HTERT RPE-1 (cell line): Measurements from ENCODE around the gene THAP8.
"Not testable (repeated sequence)": the region's sequence is repeated elsewhere in the genome, so short reads cannot be mapped to it uniquely, and the experiment has no call there.

Experiments used
- in situ Hi-C: fragments of 300-500 bp; cut with MboI; formaldehyde crosslinking; loops from 4 replicates; pipeline ENCODE4 v1.14.3; 2020; ENCODE audit warnings: low sequenced_read_pairs

THAP8 gene

DNA sequence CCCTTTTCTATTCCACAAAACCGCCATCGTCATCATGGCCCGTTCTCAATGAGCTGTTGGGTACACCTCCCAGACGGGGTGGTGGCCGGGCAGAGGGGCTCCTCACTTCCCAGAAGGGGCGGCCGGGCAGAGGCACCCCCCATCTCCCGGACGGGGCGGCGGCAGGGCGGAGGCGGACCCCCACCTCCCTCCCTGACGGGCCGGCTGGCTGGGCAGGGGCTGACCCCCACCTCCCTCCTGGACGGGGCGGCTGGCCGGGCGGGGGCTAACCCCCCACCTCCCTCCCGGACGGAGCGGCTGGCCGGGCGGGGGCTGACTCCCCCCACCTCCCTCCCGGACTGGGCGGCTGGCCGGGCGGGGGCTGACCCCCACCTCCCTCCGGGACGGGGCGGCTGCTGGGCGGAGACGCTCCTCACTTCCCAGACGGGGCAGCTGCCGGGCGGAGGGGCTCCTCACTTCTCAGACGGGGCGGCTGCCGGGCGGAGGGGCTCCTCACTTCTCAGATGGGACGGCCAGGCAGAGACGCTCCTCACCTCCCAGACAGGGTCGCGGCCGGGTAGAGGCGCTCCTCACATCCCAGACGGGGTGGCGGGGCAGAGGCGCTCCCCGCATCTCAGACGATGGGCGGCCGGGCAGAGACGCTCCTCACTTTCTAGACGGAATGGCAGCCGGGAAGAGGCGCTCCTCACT lies 14.9 kb upstream of the THAP8 start:
- in situ Hi-C loops, result not testable (repeated sequence)

DNA sequence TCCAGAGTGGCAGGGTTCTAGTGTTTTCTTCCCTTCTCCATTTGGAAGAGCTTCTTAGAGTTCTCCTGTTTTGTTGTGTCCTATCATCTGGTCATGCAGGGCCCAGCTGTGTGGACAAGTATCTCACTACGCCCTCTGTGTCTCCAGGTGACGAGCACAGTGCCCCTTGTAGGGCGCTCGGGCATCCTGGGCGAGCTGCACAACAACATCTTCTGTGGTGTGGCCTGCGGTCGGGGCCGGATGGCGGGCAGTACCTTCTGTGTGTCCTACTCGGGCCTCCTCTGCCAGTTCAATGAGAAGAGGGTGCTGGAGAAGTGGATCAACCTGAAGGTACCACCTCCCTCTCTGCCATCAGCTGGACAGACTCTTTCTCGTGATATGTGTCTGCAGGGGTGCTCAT lies 13.6 kb upstream of the THAP8 start:
- in situ Hi-C loops, result no loop called here

DNA sequence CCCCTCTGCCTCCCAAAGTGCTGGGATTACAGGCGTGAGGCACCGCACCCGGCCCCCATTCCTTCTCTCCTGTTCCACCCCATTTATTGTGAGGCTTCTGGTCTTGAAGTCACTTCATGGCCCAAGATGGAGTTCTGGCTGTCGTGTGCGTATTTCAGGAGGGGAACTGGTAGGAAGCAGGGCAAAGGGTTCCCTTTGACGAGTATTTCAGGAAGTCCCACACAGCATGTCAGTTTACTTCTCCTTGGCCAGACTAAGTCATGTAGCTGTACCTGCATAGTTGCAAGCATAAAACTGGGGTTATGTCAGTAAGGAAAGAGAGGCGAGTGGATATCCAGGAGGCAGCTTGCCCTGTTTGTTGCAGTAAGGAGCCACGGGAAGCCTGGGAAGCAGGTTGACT lies 10.7 kb upstream of the THAP8 start:
- in situ Hi-C loops, result no loop called here

DNA sequence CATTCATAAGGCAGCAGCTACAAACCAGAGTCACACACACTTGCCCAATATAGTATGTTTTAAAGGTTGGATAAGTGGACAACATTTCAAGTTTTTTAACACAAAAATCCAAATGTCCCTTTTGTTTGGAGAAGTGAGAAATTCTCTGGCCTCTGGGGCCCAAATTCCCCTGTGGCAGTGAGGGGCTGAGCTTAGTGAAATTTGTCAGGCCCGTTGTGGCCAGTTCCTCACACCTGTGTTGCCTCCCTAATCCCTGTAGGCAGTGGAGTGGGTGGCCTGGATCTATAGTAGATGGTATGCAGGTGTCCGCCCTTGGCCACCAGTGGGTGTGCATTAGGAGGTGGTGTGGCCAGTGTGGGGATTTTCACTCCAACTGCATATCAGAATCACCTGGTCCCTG lies 7.3 kb upstream of the THAP8 start:
- in situ Hi-C loops, result no loop called here

DNA sequence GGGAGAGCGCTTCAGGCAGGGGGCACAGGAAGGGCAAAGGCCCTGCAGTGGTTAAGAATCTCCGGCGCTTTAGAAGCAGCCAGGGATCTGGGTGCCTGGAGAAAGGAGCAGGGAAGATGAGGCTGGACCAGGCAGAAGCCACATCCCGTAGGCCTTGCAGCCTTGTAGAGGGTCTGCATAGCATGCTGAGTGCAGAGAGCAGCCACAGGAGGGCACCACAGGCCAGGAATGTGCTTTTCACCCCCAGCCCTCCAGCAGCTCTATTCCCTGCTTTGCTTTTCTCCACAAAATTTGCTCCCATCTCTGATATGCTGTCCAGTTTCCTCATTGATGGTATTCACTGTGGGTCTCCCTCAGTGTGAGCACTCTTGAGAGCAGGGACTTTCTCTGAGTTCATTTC lies 6.3 kb upstream of the THAP8 start:
- in situ Hi-C loops, result no loop called here

DNA sequence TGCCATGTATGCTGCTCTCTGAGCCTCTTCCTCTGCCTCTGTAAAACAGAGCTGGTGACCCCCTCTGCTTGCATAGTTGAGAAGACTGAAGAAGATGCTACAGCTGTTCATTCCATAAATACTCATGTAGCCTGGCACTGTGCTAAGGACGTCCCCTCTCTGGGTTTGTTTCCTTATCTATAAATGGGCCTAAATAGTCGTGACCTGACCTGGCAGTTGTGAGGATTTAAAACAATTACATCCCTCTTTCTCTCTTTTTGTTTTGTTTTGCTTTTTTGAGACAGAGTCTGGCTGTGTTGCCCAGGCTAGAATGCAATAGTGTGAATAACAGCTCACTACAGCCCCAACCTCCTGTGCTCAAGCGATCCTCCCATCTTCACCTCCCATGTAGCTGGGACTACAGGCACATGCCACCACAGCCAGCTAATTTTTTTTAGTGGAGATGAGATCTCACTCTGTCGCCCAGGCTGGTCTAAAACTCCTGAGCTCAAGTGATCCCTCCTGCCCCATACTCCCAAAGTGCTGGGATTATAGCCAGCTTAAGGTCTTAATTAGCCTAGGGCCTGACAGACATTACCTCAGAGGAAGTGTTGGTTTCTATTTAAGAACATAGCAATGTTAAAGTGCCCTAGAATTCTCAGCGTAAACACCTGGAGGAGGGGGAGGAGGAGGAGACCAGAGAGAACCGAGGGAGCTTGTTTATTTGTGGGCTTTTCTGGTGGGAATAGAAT lies 5.3 kb upstream of the THAP8 start:
- in situ Hi-C loops, result no loop called here

DNA sequence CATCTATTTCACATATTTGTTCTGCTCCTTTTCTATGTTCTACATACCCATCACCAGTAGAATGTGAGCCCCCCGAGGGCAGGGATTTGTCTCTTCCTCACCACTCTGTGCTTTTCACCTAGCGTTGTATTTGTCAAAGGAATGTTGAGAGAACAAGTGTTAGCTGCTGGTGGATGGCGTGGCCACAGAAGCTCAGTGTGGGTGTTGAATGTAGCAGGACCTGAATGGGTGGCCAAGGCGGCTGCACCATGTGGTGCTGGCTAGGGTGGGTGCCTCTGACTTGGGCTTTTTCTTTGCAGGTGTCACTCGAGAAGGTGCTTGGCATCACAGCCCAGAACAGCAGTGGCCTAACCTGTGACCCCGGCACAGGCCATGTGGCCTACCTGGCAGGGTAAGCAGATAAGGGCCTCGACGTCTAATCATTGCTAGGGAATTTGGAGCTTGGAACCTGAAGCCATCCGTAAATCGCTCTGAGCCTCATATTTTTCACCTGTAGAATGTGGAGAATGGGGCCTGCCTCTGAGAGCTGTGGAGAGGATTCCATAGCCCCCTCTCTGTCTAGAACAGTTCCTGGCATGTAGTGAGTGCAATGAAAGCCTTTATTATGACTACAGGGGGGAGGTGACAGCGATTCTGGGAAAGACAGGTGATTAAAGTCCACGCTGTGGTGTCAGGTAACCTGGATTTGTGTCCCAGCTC lies 4.5 kb upstream of the THAP8 start:
- in situ Hi-C loops, result no loop called here

DNA sequence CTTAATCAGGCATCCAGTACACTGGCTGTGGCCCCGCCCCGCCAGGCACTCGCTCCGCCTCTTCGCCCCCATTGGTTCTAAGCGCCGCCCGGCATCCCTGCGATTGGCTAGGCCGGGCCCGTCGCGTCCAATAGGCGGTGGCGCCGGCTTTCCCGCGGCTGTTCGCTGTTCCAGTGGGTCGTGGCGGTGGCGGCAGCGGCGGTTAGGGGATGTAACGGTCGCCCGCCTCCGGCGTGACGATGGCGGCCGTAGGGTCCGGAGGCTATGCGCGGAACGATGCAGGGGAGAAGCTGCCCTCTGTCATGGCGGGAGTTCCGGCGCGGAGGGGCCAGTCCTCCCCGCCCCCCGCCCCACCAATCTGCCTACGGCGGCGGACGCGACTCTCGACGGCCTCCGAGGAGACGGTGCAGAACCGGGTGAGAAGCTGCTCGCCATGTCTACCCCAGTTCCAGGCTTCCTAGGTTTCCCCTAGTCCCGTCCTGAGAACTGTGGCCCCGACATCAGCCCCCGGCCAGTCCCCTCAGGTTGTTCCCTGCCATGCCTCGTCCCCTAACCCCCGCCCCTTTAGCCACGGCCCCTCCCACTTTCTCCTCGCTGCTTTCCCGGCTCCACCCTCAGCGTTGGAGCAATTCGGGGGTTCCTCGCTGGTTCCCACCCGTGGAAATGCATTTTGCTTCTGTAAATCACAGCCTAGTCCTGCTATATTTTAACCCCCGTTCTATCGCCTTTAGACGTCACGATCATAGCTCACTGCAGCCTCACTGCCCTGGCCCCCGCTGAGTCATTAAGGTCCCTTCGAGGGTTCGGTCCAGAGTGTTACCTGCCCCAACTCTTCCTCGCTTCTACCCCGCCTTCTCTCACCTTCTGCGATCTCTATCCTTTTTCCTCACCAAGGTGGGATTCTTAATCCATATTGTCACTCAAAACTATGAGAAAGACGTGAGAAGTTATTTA lies 925 bp upstream of the THAP8 start, which contains the start of gene WDR62:
WDR62 (plus strand) TSS at position 165 of the 954 bp plus-strand sequence; CDS start at position 240, 75 bp downstream.
- in situ Hi-C loops, result no loop called here

DNA sequence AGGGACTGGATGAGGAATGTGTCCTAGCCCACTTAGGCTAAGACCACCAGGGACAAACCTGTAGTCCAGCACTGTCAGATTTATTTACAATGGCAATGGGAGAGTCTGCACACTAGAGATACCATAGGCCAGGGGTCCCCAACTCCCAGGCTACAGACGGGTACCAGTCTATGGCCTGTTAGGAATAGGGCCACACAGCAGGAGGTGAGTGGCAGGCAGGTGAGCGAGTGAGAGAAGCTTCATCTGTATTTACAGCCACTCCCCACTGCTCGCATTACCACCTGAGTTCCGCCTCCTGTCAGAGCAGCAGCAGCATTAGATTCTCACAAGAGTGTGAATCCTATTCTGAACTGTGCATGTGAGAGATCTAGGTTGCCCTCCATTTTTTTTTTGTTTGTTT lies 2.4 kb downstream of the THAP8 start:
- in situ Hi-C loops, result no loop called here

DNA sequence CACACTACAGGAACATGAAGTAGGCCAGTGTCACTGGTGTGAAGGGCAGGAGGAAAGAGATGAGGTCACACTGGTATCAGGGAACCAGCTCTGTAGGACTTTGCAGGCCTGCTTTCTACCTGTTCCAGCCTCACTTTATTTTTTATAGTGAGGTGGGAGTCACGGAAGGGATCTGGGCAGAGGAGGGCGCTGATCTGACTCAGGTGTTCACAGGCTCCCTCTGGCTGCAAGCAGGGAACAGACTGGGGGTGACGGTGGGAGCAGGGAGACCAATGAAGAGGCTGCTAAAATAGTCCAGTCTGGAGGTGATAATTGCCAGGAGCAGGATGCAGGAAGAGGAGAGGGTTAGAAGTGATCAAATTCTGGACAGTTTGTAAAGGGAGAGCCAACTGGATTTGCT lies 2.8 kb downstream of the THAP8 start:
- in situ Hi-C loops, result no loop called here

DNA sequence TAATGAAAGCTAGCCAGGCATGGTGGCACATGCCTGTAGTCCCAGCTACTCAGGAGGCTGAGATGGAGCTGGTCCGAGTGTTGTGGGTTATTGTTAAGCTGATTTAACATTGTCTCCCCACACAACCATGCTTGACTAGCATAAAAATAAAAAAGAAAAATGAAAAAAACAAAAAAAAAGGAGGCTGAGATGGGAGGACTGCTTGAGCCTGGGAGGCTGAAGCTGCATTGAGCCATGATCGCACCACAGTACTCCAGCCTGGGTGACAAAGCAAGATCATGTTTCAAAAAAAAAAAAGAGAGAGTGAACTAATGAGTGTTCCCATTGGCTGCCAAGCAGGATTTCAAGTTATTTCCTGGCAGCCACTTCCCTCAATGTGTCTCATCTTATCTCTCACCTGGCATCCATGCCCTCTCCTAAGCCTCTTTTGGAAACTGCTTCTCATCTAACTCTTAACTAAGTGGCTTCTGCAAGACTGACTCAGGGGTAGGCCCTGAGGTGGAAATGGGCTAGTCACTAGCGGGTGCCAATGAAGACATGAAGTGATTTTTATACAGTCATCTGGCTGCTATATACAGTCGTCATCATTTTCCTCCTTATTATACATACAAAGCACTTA lies 4.9 kb downstream of the THAP8 start:
- in situ Hi-C loops, result no loop called here

DNA sequence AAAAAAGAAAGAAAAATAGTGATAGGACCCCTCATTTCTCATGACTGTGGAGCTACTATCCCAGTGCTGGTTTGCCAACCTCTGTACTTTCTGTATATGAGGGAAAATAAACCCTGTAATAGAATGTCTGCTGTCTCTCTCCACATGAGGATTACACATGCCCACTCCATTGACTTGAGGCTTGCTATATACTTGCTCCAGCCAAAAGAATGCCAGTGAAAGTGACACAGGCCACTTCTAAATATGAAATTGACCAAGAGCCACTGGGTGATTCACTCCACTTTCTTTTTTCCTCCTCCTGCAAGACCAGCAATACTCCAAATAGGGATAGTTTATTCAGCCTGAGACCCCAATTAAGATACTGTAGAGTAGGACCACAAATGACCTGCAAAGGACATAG lies 6.2 kb downstream of the THAP8 start:
- in situ Hi-C loops, result no loop called here

DNA sequence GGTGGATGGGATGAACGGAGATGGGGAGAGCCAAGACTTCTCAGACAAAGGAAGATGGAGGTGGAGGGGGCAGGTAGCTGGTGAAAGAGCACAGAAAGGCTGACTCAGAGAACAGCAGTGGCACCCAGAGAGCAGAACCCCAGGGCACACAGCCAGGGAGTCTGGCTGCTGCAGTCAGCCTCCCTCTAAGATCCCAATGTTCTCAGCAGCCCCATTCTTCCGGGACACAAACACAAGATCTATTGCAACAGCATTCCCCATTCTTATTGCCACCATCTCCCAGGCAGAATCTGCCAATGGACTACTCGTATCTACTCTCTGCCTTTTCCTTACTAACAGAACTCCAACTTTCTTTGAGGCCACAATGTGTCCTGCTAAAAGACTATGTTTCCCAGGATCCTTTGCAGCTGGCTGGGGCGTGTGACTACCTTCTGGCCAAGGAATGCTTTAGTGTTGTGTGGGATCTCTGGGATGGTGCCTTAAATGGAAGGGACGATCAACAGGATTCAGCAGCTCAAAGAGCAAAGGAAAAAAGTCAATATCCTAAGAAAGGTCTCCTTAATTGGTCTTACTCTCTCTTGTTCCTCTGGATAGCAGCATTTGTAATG lies 7.5 kb downstream of the THAP8 start:
- in situ Hi-C loops, result no loop called here

DNA sequence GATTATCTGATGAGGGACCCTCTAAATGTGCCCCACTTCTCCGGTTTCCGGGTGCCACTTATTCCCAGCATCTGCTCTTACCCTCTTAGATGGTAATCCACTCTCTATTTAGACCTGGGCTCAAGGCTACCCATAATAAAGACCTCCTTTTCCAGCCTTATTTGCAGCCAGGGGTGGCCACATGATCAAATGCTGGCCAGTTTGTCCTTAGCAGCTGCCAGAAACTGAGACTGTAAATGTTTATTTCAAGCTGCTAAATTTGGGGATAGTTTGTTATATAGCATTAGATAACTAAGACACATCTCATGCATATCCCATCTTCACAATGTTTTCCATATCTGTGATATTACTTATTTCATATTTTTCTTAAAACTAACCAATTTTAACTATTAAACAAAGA lies 10.1 kb downstream of the THAP8 start:
- in situ Hi-C loops, result no loop called here

DNA sequence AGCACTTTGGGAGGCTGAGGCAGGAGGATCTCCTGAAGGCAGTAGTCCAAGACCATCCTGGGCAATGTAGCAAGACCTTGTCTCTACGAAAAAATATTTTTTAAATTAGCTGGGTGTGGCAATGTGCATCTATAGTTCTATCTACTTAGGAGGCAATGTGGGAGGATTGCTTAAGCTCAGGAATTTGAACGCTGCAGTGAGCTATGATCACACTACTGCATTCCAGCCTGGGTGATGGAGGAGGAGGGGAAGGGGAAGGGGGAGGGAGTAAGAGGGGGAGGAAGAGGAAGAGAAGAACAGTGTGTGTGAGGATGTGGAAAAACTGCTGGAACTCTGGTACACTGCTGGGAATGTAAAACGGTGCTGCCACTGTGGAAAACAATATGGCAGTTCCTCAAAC lies 12.3 kb downstream of the THAP8 start:
- in situ Hi-C loops, result no loop called here

DNA sequence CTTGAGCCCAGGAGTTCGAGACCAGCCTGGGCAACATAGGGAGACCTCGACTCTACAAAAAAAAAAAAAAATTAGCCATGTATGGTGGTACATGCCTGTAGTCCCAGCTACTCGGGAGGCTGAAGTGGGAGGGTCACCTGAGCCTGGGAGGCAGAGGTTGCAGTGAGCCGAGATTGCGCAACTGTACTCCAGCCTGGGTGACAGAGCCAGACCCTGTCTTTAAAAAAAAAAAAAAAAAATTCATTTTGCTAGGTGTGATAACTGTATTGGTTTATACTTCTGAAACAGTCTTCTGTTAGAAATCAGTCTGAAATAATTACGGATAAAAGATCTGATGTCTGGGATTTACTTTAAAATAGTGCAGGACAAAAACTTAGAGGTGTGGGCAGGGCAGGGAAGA lies 13.0 kb downstream of the THAP8 start:
- in situ Hi-C loops, result not testable (repeated sequence)

DNA sequence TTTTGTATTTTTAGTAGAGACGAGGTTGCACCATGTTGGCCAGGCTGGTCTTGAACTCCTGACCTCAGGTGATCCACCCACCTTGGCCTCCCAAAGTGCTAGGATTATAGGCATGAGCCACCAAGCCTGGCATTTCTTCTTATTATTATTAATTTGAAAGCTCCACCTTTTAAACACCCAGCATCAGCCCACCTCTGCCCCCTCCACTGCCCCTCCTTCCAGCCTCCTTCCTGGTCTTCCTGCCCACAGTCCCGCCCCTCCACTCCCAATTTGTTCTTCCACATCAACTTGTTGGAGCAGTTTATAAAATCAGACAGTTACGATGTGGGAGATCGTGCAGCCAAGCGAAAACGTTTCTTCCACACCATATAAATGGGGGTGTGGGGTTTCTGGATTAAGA lies 13.6 kb downstream of the THAP8 start:
- in situ Hi-C loops, result no loop called here

DNA sequence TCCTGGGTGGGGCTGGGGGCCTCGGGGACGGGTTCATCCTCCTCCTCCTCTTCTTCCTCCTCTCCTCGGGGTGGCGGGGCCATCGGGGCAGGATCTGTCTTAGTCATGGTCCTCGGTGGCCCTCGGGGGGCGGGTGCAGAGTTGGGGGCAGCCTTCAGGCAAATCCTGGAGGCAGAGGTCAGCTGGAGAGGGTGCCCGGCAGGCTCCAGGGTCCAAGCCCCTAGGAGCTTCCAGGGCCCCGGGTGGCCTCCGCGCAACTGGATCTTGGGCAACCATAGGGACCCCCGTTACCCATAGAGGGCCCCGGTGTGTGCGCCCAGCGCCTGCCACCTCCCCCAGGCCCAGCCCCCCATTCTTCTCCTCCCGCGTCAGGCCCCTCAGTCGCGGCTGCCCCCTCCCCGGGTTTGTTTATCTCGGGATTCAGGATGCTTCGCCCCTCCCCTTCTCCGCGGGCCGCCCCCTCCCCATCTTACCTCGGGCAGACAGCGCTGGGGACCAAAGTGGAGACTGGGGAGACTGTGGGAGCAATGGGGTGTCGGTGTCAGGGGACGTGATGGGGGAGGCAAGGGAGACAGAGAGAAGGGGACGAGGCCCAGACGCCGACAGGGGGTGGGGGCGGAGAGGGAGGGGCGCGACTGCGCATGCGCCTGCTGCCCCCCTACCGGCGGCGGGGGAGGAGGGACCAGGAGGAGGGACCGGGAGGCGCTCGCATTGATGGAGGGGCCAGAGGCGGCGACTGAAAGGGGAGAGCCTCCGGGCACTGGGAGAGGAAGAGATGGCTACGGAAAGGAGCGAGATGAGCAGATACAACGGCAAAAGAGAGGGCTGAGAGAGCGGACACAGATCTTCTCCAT lies 21.6 kb downstream of the THAP8 start, which contains the start of gene CLIP3:
CLIP3 (minus strand) TSS at position 623 of the 854 bp plus-strand sequence; CDS start at position 107, 516 bp downstream.
- in situ Hi-C loops, result no loop called here

DNA sequence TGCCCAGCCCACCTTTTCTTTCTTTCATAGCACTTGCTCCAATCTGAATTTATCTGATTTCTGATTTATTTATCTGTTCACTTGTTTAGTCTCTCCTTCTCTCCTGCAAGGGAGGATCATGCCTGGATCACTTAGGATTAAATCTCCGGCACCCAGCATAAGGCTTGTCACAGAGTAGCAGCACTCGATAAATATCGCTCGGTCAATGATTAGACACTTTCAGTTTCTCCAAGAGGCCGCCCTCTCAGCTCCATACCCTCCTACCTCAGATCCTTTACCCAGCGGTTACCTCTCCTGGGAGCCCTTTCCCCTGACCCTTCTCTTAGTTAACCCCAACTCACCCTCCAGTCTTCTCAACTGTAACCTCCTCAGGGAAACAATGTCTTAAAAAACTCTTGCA lies 22.8 kb downstream of the THAP8 start:
- in situ Hi-C loops, result no loop called here
